NCI-H2171 treated with DMSO at 0.1 percent for 48 hours (cell line): ENCODE results near the gene SIDT1.
A peak's percentile ranks its signal among the peaks of the same experiment; 100 is the strongest.

Experiments
- DNase-seq: peaks from one replicate; lab custom pipeline; 2025; lab: John Stamatoyannopoulos, UW

Gene SIDT1

DNA sequence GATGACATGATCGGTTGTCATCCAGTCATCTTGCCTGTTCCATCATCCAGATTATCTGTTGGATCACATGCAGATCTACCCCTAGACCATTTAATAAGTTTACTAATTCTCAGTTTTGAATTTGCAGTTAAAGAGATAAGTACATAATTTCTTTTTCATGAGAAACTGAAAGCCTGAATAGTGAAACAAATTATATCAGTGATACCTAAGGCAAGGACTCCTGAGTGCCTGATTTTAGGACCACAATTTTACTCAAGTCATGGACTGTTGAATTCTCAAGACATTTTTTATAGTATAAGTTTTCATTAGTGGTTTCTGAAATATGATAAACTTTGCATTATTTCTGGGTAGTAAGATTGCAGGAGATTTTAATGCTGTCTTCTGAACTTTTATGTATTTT, 13.2 kb downstream of the SIDT1 start:
- no peak for DNase-seq

DNA sequence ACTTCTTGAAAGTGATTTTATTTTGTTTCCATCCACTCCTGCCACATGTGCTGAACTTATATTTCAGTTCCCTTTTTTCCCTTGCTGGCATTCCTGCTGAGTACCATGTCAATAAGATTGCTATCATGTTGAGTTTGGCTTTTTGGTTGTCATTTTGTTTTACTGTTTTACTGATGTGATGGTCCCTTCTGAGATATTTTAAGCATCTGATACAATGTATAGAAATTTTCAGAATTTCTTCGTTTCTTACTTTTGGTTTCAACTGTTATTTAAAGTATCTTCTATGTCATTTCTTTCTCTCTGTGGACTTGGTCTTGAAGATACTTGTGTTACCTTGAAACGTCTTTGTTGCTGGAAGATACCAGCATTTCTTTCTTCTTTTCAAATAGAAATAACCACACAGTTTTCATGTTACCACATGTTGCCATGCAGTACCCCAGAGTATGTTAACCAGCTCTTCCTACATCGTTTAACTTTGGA, 14.1 kb downstream of the SIDT1 start:
- DNase-seq: no peak

DNA sequence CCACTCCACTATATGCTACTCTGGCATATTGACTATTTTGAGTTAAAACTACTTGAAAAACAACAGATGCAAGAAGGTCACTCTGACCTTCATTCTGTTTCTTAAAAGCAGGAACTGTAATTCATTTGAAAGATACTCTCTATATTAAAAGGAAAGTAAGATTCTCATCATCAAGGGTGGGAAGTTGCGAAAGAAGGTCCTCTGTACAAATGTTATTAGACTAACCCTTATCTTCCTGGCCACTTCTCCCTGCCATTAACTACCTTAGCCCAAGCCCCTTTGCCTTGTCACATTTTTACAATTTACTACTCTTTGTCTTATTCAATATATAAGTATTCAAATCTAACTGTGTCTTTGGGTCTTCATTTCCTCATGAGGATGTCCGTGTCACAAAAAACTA, 16.1 kb downstream of the SIDT1 start:
- no peak for DNase-seq

DNA sequence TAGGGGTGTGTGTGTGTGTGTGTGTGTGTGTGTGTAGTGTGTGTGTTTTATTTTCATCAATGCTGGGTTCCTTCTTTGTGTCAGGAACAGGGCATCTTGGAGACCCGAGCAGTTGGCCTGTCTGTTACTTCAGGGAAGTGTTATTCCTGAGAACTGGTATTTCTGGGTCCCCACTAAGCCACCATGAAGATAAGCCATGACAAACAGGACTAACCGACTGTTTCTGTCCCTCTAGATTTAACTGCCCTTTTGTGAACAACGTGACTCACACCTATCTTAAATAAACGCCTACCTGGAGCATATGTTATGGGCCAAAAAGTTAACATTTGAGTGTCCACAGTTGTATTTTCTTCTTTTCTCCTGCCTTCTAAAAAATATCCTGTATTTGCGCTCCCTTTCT, 19.5 kb downstream of the SIDT1 start:
- no peak for DNase-seq

DNA sequence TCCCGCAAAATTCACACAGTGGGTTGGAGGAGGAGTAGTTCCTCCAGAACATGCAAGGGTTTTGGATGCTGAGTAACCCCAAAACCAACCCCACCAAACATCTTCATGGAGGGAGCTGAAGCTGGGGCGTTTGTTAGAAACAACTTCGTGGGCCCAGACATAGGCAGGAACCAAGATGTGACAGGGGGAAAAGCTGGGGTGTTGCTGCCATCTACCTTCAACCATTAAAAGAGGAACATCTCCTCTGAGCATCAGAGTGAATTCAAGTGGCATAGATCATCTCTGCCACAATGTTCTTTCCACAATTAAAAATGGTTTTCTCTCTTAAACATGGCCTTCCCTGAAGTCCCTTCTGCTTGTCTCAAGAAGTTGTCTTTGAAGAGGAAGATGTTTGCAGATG, 20.5 kb downstream of the SIDT1 start:
- DNase-seq: no peak

DNA sequence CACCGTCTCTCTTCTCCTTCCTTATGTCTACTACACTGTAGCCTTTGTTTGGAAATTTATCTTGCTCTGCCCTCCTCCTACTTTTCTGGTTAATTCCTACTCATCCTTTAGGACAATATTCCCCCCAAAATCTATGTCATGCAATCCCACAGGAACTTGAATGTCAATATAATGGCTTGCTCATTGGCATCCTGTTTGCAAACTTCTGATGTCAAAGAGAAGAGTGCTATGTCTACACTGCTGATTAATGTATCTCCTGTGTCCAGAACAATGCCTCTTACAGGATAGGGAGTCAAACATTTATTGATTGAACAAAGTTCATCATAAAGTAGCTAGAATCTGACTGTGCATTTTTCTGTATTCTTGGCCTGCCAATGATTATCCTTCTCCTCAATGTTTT, 22.8 kb downstream of the SIDT1 start:
- no peak for DNase-seq

DNA sequence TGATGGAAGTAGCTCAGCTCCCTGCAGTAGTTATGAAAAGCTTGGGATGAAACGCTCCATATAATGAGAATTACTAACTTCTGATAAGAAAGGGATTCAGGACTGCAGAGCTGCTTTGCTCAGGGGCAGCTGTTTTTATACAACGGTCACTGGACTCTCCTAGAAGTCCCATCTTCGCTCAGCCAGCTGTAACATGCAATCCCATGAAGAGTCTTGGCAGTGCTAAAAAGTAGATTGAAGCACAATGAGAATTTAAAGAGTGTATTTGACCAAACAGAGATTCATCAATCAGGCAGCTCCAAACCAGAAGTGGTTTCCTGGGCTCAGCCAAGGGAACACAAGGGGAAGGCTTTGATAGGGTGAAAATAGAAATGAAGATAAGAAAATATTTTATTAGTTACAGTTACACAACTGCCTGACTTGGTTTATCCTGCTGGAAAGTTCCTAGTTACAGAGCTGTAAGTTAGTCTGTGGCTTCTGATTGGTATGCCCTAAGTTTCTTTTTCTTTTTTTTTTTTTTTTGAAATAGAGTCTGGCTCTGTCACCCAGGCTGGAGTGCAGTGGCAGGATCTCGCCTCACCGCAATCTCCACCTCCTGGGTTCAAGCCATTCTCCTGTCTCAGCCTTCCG, 24.1 kb downstream of the SIDT1 start:
- DNase-seq: no peak

DNA sequence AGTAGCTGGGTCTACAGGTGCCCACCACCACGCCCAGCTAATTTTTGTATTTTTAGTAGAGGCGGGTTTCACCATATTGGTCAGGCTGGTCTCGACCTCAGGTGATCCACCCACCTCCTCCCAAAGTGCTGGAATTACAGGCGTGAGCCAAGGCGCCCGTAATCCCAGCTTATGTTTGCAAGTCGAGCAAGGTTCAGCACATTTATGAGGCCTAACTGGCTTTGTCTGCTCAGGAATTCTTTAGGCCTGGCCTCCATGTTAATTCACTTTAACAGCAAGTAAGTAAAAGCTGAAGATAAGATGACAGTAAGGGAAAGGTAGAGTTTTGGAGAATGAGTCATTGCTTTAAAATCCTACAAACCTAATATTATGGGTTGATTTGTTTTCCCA, 24.6 kb downstream of the SIDT1 start:
- DNase-seq: no peak

DNA sequence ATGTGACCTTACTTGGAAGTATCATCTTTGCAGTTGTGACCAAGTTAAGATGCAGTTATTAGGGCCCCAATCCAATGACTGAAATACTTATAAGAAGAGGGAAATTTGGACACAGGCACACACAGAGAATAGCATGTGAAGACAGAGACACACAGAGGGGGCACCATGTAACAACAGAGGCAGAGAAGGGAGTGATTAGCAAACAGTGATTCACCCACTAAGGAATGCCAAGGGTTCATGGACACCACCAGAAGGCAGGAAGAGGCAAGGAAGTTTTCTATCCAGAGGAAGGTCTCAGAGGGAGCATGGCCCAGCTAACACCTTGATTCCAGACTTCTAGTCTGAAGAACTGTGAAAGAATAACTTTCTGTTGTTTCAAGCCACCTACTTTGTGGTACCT, 25.0 kb downstream of the SIDT1 start:
- no peak for DNase-seq

DNA sequence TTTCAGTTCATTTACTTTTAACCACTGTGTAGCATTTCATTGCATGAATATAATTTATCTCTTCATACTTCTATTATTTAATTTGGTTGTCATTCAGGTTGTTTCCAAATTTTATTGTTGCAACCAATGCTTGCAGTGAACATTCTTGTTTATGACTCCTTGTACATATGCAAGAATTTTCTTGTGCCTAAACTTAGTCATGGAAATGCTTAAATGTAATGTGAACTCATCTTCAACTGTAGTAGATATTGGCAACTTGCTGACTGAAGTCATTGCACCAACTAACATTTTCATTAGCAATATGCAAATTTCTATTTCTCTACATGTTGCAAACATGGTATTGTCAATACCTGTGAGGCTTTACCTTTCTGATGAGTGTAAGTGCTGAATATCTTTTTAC, 26.7 kb downstream of the SIDT1 start:
- DNase-seq: no peak

DNA sequence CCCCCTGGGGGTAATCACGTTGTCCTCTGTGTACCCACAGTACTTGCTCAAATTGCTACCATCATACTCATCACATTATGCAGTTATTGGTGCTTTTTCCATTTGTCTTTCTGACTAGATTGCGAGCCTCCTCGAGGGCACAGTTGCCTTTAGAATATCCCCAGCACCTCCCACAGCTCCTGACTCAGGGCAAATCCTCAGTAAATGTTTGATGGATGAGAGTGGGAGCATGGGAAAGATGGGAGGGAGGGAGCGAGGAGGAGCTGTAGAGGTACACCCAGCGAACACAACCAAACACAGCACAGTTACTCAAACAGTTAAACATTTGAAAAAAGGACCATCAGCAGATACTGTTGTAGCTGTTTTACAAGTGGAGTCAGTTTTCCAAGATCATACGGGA, 27.9 kb downstream of the SIDT1 start:
- DNase-seq: no peak

DNA sequence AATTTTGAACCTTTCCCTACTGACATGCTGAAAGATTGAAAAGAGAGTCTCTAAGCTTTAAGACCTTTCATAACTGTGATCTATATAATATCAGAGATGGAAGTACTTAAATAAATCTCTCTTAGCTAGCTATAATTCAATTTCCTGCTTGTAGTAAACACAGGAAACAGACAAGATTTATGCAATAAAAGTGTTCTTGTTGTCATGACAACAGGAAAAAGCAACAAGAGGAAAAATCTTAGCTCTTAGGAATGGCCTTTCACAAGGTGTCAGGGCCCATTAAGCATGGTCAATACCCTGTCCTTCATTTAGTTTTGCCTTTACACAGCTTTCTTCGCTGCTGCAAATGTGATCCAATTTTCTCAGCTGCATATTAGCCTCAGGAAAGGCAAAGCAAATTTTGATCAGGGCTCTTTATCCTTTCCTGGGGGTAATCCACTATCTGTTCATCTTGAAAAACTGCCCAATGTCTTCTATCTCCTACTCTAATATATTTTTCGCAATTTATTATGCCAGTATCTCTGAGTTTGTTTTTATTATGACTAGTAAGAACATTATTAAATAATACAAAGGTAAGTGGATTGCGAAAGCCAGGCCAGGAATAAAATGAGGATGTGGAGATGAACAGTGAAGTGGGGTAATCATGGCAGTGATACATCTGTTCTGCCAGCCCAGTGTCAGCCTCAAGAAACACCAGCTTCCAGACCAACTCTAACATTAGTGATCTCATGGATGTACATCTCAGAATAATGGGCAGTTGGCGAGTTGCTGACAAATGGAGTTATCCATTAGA, 28.7 kb downstream of the SIDT1 start:
- DNase-seq: no peak

DNA sequence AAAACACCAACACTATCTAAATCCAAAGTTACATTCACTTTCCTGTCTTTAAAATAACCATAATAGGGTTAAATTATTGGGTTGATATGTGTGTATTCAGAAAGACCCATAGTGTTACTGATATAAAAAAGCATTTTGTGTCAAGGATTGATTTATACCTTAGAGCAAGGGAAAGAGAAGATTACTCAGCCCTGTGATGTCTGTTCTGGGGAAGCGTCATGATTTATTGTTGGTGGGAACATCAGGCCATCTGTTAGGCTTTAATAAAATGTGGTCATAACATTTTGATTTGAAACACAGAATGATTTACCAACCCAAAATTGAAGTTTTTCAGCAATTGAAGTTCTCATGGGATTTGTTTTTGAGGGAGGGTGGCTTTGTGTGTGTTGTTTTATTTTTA, 33.2 kb downstream of the SIDT1 start:
- peak; percentile 22 for DNase-seq

DNA sequence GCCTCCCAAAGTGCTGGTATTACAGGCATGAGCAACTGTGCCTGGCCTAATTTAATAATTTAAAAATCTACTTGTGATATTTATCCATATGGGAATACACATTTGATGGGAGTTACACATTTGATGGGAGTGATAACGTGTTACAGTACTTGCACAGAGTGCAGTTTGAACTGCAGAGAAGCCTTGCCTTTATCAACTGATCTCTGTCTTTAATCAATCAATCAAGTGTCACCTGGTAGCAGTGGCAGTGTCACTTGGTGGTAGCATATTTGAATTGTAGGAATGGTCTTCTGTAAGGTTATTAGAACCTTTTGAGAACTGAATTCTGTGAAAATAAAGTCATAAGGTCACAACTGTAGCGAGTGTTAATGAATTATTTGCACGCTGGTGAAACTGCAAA, 37.8 kb downstream of the SIDT1 start:
- DNase-seq: no peak

DNA sequence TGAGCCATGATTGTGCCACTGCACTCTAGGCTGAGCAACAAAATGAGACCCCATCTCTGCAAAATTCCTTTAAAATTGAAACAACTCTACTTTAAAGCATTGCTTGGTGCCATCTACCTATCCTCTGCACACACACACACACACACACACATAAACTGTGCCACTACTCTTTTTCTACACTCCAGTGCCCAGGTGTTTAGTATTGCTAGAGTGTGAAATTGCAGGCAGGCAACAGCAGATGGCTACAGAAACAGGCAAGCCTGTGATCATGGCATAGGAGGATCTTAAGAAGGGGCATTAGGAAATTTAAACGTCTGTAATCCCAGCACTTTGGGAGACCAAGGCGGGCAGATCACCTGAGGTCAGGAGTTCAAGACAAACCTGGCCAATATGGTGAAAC, 39.0 kb downstream of the SIDT1 start:
- peak; percentile 57 for DNase-seq

DNA sequence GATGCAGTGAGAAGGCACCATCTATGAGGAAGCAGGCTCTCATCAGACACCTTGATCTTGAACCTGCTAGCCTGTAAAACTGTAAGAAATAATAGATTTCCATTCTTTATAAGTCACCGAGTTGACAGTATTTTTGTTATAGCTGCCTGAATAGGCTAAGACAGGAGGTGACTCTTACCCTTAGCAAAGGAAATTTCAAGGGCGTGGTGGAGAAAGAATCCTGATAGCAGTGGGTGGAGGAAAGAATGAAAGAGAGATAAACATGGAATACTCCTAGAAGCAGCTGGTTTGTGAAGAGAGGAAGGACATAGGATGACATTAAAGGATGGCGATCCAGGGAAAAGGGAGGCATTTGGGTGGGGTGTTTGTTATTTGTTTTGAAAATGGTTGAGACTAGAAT, 41.4 kb downstream of the SIDT1 start:
- no peak for DNase-seq

DNA sequence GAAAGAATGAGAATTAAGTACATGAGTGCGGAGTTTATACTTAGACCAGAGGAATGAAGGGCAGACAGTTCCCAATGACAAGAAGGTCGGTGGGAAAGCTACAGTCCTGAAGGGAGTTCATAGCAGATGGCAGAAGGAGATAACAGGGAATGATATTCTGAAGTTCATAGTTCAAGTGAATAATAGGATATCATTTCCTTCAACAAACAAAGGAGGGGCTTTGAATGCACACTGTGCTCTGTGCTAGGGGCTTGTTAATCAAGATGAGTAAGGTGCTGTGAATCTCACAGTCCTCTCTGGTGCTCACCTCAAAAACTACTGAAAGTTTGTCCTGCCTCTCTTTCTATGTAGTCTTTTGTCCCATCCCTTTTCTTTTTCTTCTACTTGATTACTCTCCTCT, 41.9 kb downstream of the SIDT1 start:
- DNase-seq: no peak

DNA sequence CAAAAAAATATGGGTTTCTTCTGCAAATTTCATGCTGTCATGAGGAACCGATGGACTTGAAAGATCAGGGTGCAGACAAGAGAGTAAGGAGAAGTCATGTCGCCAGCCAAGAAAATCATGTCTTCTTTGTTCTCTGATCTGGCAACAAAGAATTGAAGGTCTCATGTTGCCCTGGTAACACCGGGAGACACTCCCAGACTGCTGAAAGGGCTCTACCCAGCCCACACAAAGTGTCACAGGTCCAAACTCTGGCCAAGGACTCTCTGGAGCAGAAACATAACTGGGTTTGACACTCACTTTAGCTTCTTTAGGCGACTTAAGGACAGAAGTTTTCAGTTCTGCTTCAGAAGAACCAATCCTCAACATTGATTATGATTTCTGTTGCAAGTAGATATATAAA, 42.9 kb downstream of the SIDT1 start:
- no peak for DNase-seq

DNA sequence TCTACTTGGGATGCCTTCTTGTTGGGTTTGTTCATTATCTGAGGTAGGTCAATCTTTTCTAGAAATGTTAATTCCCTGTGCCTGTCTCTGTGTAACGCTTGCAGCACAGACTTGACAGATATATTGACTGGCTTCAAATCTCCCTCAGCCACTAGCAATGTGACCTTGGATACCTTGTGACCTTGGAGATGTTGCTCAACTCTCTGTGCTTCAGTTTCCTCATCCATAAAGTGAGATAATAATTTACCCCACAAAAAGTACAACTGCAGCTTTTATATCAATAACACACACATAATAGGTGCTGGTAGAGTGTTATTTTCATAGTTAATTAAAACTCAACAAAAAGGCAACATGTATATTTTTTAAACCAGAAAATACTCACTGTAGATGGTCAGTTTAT, 52.9 kb downstream of the SIDT1 start:
- DNase-seq: no peak

DNA sequence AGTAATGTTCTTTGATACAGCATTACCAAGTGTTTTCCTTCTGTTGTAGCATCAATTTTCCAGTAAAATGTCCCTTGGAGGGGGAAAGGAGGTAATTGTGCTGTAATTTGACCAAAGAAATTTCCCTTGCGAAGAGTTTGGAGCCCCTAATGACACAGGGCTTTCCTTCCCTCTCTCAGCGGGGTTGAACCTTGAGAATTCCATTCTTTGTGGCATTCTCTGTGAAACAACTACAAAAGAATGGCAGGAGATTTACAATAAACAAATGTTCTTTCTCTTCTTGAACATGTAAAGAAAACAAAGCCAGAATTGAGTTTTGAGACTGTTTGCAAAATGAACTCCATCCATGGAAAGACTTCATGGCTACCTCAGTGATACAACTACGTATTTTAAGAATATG, 53.4 kb downstream of the SIDT1 start:
- DNase-seq: no peak

DNA sequence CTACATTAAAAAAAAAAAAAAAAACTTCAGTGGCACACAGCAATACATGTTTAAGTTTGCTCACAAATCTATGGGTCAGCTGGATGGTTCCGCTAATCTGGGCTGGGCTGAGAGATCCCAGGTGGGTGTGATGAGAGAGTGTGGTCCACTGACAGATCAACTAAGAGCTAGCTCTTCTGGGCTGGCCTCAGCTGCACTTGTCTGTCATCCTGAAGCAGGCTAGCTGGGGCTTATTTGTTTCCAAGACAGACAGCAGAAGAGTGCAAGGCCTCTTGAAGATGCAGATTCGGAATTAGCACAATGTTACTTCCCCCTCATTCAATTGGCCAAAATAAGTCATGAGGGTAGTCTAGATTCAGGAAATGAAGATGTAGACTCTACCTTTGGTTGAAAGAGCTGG, 56.5 kb downstream of the SIDT1 start:
- DNase-seq: no peak

DNA sequence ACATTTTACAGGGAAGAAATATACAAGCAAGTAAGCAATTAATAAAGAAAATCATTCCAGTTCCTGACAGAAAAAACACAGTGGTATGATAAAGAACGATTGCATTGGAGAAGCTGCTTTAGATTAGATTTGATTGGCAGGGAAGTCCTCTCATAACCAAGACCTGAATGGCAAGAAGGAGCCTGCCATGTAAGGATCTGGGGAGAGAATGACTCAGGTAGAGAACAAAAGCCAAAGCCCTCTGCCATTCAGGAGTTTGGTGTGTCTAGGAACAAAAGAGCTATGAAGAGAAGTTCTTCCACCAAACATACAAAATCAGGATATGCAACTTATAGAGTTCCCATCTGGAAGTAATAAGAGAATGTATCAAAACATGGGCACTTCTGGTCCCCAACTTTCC, 57.6 kb downstream of the SIDT1 start:
- DNase-seq: no peak

DNA sequence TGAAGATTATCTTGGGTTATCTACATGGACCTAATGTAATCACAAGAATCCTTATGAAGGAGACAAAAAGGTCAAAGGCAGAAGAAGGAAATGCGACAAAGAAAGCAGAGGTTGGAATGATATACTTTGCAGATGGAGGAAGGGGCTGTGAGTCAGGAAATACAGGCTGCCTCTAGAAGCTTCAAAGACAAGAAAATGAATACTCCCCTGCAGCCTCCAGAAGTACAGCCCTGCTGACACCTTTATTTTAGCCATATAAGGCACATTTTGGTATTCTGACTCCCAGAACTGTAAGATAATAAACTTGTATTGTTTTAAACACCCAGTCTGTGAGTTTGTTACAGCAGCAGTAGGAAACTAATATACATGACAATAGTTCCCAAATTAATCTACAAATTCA, 58.6 kb downstream of the SIDT1 start:
- no peak for DNase-seq

DNA sequence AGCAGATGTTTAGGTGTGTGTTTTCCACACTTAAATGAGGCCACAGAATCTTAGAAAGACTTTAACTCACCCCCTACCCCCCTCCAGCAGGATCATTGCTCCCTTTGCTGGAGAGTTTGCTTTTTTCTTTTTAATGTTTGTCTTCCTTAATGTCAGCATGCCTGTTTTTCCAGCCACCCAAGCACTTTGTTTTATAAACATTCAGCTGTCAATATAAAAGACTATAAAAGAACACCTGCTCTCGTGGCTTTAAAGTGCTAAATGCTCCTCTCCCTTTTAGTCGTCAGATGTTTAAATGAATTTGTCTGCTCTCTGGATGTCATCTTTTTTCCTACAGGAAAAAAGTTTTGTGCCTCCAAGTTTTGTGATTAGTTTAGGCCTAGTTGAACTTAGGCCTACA, 61.7 kb downstream of the SIDT1 start:
- no peak for DNase-seq
